C4-2B (cell line): ENCODE results near the gene INHBB.

Experiments
- CTCF ChIP-seq: fragments of 450-650 bp; conservative IDR thresholded peaks from 2 replicates; pipeline ENCODE4 v1.5.1; 2017; ENCODE audit warnings: mild to moderate bottlenecking
- ZFX ChIP-seq: fragments of 450-650 bp; IDR thresholded peaks from 2 replicates; pipeline ENCODE4 v1.6.1; 2017

- TF ChIP-seq ZFX (no peak), CTCF (no peak)
These were observed 8.0 kb downstream of the INHBB start for GRCh38 chr2:120353931-120354330.
